Tongue (tissue), 2 donors: ENCODE measurements around the gene CNRIP1. TPM values are rescaled to one million over a fixed set of nuclear protein-coding genes. Genes with fewer than 3 reads are reported as not detected.

Experiments
- DNase-seq: peaks from one replicate; pipeline ENCODE4 v3.0.0-alpha.2; 2015
- total RNA-seq: library from RNA; depleted of rRNA; stranded (reverse); fragments of >200 nt; gene quantifications from one replicate; pipeline ENCODE4 v1.2.3, GENCODE V29; 2014

CNRIP1 gene
- total RNA-seq, 1 donor from 2014 or later = 19.6 TPM

DNA sequence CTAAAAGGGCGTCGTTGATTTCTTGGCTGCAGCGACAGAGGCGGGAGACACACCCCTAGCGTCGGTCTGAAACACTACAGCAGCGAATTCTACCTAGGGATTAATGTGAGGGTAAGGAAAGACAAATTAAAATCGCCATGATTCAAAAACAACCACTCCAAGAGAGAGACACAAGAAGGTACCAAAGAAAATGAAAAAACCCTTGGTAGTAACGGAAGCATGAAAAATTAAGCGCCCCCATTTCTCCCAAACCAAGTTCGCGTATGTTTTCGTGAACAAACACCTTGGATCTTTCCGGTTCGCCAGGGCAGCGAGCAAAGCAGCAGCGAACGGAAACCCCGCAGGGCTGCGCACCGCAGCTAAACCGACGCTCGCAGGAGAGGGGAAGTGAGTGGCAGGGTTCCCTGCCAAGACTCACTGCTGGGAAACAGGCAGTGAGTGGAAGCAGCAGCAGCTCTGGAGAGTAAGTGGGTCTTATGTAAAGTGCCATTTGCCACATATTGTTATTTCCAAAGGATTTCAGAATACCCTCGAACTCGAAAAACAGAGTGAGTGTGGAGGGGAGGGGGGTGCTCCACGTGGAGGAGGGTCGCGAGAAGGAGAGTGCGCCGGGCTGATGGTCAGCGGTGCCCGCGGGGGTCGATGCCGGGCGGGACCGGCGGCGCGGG is 68.4 kb downstream of the CNRIP1 start:
- DNase-seq = peak; percentile 90

DNA sequence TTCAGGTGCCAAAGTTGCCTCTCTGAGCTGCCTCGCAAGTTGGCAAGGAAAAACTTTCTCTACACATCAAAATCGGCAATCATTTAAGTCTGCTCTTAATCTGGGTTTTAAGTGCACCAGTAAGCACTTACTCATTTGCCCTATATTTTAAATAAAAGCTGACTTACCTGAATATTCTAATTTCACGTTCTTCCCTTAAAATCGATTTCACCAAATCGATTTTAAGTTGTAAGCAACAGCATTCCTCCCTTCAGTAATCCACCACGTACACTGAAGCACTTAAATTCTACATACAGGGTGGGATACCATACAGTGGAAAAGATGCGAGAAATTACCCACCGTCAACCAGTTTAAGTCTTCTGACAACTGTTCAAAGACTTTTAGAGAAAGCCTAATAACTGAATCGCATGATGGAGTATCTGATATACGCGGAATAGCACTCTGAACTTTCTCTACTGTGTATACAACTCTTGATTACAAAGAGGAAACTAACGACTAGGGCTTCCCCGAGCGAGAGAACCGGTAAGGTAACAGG is 69.0 kb downstream of the CNRIP1 start:
- DNase-seq = no peak

DNA sequence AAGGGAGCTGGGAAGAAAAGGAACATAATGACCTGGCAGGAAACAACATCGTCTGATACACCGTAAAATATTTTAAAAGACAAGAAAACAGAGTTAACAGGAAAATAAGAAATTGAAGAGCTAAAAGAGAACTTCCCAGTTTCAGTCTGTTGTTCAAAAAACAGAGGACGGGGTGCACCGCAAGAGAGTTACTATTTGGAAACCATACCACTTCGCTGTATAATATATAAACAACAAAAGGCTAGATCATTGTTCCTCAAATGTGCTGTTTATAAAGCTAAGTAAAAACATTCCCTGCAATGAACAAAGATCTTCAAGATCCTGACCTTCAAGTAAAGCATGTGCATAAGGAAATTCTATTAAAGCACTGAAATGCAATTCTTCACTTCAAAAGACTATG is 69.6 kb downstream of the CNRIP1 start:
- no peak for DNase-seq

DNA sequence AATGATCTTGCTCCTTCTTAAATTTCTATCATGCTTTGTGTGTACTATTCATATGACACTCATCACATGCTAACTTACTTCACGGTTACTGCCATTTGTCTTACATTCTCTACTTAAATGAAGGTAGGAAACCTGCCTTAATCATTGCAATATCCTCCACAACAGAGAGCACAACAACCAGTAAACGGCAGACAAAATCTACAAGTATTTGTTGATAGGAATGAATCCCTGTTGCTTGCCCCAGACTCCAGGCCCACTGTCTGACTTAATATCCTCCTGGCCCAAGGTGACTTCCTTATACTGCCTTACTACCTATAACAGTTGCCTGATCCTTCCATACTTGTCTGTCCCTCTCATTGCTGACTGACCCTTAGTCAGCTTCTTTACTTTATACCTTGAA is 70.9 kb downstream of the CNRIP1 start:
- DNase-seq = no peak

DNA sequence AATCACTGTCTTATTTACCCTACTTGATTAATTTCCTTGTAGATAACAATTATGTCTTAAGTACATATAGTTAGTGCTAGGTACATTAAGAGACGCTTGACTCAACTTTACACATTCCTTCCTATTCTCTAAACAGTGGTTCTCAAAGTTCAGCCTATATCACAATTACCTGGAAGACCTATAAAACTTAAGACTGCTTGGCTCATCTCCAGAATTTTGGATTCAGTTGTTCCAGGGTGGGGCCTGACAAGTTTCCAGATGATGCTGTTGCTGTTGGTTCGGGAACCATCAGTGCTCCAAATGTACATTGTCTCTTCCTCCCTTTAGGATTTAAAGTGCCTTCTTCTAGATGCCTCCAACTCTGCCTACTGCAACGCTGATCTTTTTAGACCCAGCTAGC is 71.4 kb downstream of the CNRIP1 start:
- DNase-seq = no peak

DNA sequence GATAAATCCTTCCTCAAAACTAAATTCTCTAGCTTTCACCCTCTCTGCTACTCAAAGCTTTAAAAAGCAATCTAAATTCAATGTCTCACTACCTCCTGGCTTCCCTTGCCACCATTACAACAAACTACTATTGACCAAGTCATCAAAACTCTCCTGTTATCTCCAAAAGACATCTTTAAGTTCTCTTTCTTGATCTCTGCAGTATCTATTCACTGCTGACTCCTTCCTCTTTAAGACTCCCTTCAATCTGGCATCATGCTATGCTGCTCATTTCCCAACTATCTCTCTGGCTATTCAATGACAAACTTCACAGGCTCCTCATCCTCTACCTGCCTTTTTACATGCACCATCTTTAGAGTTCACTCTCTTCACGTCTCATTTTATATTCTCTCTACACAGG is 73.4 kb downstream of the CNRIP1 start:
- no peak for DNase-seq

DNA sequence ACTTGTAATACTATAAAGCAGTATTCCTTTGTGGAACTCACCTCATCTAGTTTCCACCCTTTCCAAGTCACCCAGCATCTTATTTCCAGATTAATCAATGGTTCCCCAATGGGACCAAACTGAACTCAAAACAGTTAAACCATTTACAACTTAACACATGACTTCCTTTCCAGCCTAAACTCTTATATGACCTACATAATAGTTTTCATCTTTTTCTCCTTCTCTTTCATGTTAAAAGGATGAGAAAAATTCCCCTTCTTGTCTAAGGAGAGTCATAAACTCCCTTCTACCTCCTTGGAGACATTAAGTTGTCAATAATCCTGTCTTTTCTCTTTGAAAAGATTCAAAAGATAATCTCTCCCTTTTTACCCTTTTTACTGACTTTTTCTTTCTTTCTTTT is 74.1 kb downstream of the CNRIP1 start:
- no peak for DNase-seq

DNA sequence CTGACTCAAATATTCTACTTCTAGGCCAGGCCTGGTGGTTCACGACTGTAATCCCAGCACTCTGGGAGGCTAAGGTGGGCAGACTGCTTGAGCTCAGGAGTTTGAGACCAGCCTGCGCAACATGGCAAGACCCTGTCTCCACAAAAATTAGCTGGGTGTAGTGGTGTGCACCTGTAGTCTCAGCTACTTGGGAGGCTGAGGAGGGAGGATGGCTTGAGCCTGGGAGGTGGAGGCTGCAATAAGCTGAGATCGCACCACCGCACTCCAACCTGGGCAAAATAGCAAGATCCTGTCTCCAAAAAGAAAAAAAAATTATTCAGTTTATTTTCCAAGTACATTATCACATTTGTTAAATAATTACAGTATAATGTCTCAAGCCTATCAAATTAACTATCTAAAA is 74.7 kb downstream of the CNRIP1 start:
- no peak for DNase-seq

DNA sequence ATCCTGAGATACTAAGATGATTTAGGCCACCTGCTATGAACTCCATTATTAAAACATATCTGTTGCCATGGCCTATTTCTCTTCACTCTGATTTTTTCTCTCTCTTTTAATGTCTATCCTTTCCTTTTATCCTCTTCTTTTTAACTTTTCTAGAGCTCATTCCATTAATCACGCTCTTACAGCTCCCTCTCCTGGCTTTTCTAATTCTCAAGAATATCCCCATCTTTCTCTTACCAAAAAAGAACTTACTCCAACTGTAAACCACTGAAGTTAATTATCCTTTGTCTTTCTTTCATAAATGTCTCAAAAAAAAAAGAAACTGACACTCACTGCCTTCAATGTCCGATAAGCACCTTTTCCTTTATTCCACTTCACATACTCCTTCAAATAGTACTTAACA is 75.3 kb downstream of the CNRIP1 start:
- no peak for DNase-seq

Other genes with a start within 250 kb of the CNRIP1 start
- 15.5 TPM for gene PNO1, start 162.1 kb downstream of the CNRIP1 start, total RNA-seq
- gene PPP3R1, start 67.4 kb downstream of the CNRIP1 start, total RNA-seq = 57.1 TPM
- 6.1 TPM for gene PLEK, start 45.3 kb upstream of the CNRIP1 start, total RNA-seq
- gene FBXO48, start 147.3 kb upstream of the CNRIP1 start, total RNA-seq = 0.82 TPM
- 7.9 TPM for gene APLF, start 147.6 kb upstream of the CNRIP1 start, total RNA-seq